Activated B cell treated with CpG ODN at 0.5 μM for 24 hours (primary cell): Measurements from ENCODE around the gene PRKD3. TPM values are rescaled to one million over a fixed set of nuclear protein-coding genes. Genes with fewer than 3 reads are reported as not detected.

ENCODE experiments used
- ATAC-seq: fragments of 200-7000 bp; cut with Tn5 transposase; one replicate; pipeline ENCODE4 v1.10.0; 2021; ENCODE audit warnings: low read depth, mild to moderate bottlenecking, moderate library complexity
- CTCF ChIA-PET: fragments of 350-600 bp; sonication (Branson Sonifier 250); formaldehyde crosslinking; loops from one replicate; lab custom pipeline; 2021; ENCODE audit warnings: antibody characterized with exemption; lab: Charles Lee
- POLR2A ChIA-PET: fragments of 350-600 bp; sonication (Branson Sonifier 250); formaldehyde crosslinking; loops from one replicate; lab custom pipeline; 2021; ENCODE audit warnings: antibody characterized with exemption; lab: Charles Lee
- DNase-seq: peaks from one replicate; pipeline ENCODE4 v3.0.0; 2022
- H3K27ac Mint-ChIP-seq: one replicate; pipeline ENCODE4 v1.8.0; 2020; ENCODE audit warnings: mixed read lengths
- H3K27me3 Mint-ChIP-seq: one replicate; pipeline ENCODE4 v1.8.0; 2021; ENCODE audit warnings: mixed read lengths
- H3K36me3 Mint-ChIP-seq: one replicate; pipeline ENCODE4 v1.8.0; 2021; ENCODE audit warnings: low read depth, mixed read lengths
- H3K4me1 Mint-ChIP-seq: one replicate; pipeline ENCODE4 v1.8.0; 2021; ENCODE audit warnings: mixed read lengths
- H3K4me3 Mint-ChIP-seq: one replicate; pipeline ENCODE4 v1.8.0; 2020; ENCODE audit warnings: mild to moderate bottlenecking, mixed read lengths
- H3K9me3 Mint-ChIP-seq: one replicate; pipeline ENCODE4 v1.8.0; 2020; ENCODE audit warnings: mixed read lengths
- CTCF ChIP-seq: fragments of 200-600 bp; IDR thresholded peaks from one replicate; pipeline ENCODE4 v1.8.0; 2022; ENCODE audit warnings: antibody characterized with exemption, mild to moderate bottlenecking
- intact Hi-C: fragments of 100-400 bp; cut with micrococcal nuclease; formaldehyde crosslinking; loops from one replicate; pipeline ENCODE4 v1.15.1; 2024
- total RNA-seq: library from RNA; stranded (reverse); gene quantifications from 2 replicates; pipeline ENCODE4 v1.2.3, GENCODE V29; 2022

The PRKD3 gene
- total RNA-seq, 1 donor from 2014 or later = 82.5 TPM

- Mint-ChIP-seq H3K27me3 (no peaks in the 10 kb centered on the region), H3K27ac (no peak overlapping the region), H3K9me3 (no peaks in the 10 kb centered on the region), H3K4me3 (no peak overlapping the region), H3K36me3 (peaks cover 49% of the 10 kb centered on the region), H3K4me1 (peaks cover 2% of the 10 kb centered on the region)
- no peak for TF ChIP-seq CTCF
- DNase-seq (no peak), ATAC-seq (no peak)
- intact Hi-C loops = no loop called here
- POLR2A ChIA-PET = no interaction called here
- CTCF ChIA-PET = no interaction called here
Observed at GRCh38 chr2:37281916-37282315, 42.7 kb downstream of the PRKD3 start.

- no peaks in the 10 kb centered on the region for H3K4me1 Mint-ChIP-seq
- no peak for ATAC-seq
- H3K4me3 Mint-ChIP-seq = no peak overlapping the region
- intact Hi-C loops = no loop called here
- POLR2A ChIA-PET = no interaction called here
- no peak for DNase-seq
- no peaks in the 10 kb centered on the region for H3K27me3 Mint-ChIP-seq
- TF ChIP-seq CTCF = no peak
- H3K27ac Mint-ChIP-seq = no peak overlapping the region
- H3K36me3 Mint-ChIP-seq = peaks cover 61% of the 10 kb centered on the region
- H3K9me3 Mint-ChIP-seq = no peaks in the 10 kb centered on the region
- CTCF ChIA-PET = no interaction called here
Observed at GRCh38 chr2:37276291-37276690, 48.3 kb downstream of the PRKD3 start.

Other genes starting within 250 kb of the PRKD3 start
- 42.6 and 50.3 TPM in 2 replicates for gene HEATR5B, start 240.5 kb downstream of the PRKD3 start, total RNA-seq
- 30.7 and 32.9 TPM in 2 replicates for gene GPATCH11, start 240.3 kb downstream of the PRKD3 start, total RNA-seq
- gene EIF2AK2, start 167.9 kb downstream of the PRKD3 start, total RNA-seq = 37.0 and 39.9 TPM in 2 replicates
- not detected in 2 replicates for gene SULT6B1, start 136.2 kb downstream of the PRKD3 start, total RNA-seq
- gene CEBPZOS, start 128.3 kb downstream of the PRKD3 start, total RNA-seq = 29.2 and 35.5 TPM in 2 replicates
- 55.2 and 57.0 TPM in 2 replicates for gene CEBPZ, start 93.2 kb downstream of the PRKD3 start, total RNA-seq
- gene NDUFAF7, start 93.2 kb downstream of the PRKD3 start, total RNA-seq = 22.4 and 22.8 TPM in 2 replicates
- 1.9 and 2.1 TPM in 2 replicates for gene QPCT, start 19.8 kb upstream of the PRKD3 start, total RNA-seq